HG03025 (cell line): Measurements from ENCODE around the gene SPATA21.

ENCODE experiments used
- ATAC-seq: cut with Tn5 transposase; IDR thresholded peaks from one replicate; pipeline ENCODE4 v1.9.1; 2021; ENCODE audit warnings: mild to moderate bottlenecking, moderate library complexity; ENCODE audit not compliant: unreplicated experiment, low FRiP score

The SPATA21 gene

DNA sequence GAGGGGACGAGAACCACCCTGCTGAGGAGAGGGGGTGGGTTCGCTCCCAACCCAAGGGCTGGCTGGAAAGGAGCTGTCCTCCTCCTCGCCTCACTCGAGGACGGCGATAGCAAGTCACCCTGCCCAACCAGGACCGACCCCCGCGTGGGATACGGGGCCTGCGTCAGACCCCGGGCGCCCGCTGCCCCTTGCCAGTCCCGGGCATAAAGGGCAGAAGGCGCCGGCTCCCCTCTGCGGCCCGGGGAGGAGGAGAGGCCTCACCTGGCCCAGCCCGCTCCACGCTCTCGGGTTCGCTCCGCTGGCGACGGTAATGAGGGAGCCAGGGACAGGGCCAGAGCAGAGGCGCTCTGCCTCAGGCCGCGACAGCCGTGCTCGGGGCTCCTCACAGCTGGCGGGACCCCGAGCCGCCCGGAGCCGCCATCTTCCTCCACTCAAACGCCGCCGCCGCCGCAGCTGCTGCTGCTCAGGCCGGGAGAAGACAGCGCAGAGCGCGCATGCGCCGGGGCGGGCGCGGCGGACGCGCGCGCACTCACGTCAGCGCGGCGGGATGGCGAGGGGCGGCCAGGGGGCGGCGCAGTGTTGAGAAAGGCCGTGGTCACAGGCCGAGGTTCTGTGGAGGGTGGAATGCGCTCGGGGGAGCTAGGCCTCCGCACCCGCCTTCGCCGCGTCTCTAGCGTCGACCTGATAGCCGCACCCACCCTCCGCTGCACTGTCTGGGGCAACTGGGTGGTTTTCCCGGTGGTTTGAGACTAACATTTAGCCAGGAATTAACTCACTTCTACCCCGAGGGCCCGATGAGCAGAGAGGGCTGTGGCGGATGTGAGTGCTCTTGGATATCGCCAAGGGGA is 85.0 kb downstream of the SPATA21 start, which contains the start of gene FBXO42:
FBXO42 (minus strand) TSS at position 487 of the 848 bp plus-strand sequence. CDS start 37,062 bp downstream, outside the sequence.
- peak; percentile 80 for ATAC-seq

- ATAC-seq = no peak
Observed at GRCh38 chr1:16351456-16351993, 85.7 kb downstream of the SPATA21 start.

GRCh38 chr1:16349847-16350406 is 87.3 kb downstream of the SPATA21 start:
- no peak for ATAC-seq
